ENCODE measurements around the gene C12orf60.

C12orf60 gene

GRCh38 chr12:14777271-14777670 lies 26.2 kb upstream of the C12orf60 start:
- peak; percentile 18 for DNase-seq

- no peak for DNase-seq
These were observed 23.6 kb upstream of the C12orf60 start for GRCh38 chr12:14779834-14780233.

- DNase-seq = no peak
These were observed 22.6 kb upstream of the C12orf60 start for GRCh38 chr12:14780859-14781258.

GRCh38 chr12:14781563-14781962 lies 21.9 kb upstream of the C12orf60 start:
- no peak for DNase-seq

- no peak for DNase-seq
These were observed 20.7 kb upstream of the C12orf60 start for GRCh38 chr12:14782756-14783155.

GRCh38 chr12:14784471-14784870 lies 19.0 kb upstream of the C12orf60 start:
- no peak for DNase-seq

GRCh38 chr12:14785568-14785967 lies 17.9 kb upstream of the C12orf60 start:
- DNase-seq = no peak

GRCh38 chr12:14795028-14795448 lies 8.4 kb upstream of the C12orf60 start:
- DNase-seq = no peak

- peak; percentile 11 for DNase-seq
These were observed 1.2 kb upstream of the C12orf60 start for GRCh38 chr12:14802247-14802646.

- DNase-seq = no peak
These were observed 804 bp upstream of the C12orf60 start for GRCh38 chr12:14802721-14803010.

- DNase-seq = no peak
These were observed 325 bp downstream of the C12orf60 start for GRCh38 chr12:14803830-14804160.

- no peak for DNase-seq
These were observed 6.9 kb downstream of the C12orf60 start for GRCh38 chr12:14810167-14810952.

GRCh38 chr12:14810953-14811483 lies 7.5 kb downstream of the C12orf60 start:
- peak; percentile 43 for DNase-seq

GRCh38 chr12:14811486-14811885 lies 8.0 kb downstream of the C12orf60 start:
- no peak for DNase-seq

- no peak for DNase-seq
These were observed 10.5 kb downstream of the C12orf60 start, which contains the start of gene SMCO3 for GRCh38 chr12:14814014-14814413. Gene SMCO3, minus strand, starts transcription at chr12:14814182. Its CDS starts 7,502 bp downstream, at chr12:14806680.

- DNase-seq = no peak
These were observed 20.7 kb downstream of the C12orf60 start for GRCh38 chr12:14824012-14824634.

- no peak for DNase-seq
These were observed 21.8 kb downstream of the C12orf60 start for GRCh38 chr12:14825256-14825655.

GRCh38 chr12:14826491-14826890 lies 23.0 kb downstream of the C12orf60 start:
- DNase-seq = no peak

- DNase-seq = no peak
These were observed 23.6 kb downstream of the C12orf60 start for GRCh38 chr12:14827043-14827442.

- DNase-seq = no peak
These were observed 25.4 kb downstream of the C12orf60 start for GRCh38 chr12:14828892-14829291.

GRCh38 chr12:14833336-14833735 lies 29.9 kb downstream of the C12orf60 start:
- no peak for DNase-seq

GRCh38 chr12:14833952-14834351 lies 30.5 kb downstream of the C12orf60 start:
- peak; percentile 29 for DNase-seq

GRCh38 chr12:14834509-14834908 lies 31.0 kb downstream of the C12orf60 start:
- DNase-seq = no peak
